HEK293T (cell line): Measurements from ENCODE around the gene HSPA4L.

Experiments
- BHLHE40 ChIP-seq: fragments of 450-650 bp; IDR thresholded peaks from 2 replicates; pipeline ENCODE4 v1.6.1; 2016; ENCODE audit warnings: mild to moderate bottlenecking, moderate library complexity, borderline replicate concordance
- CTBP1 ChIP-seq: fragments of 450-650 bp; IDR thresholded peaks from 2 replicates; pipeline ENCODE4 v1.6.1; 2016; ENCODE audit warnings: borderline replicate concordance
- FOXA1 ChIP-seq: fragments of 450-650 bp; IDR thresholded peaks from 2 replicates; pipeline ENCODE4 v1.6.1; 2016; ENCODE audit warnings: mild to moderate bottlenecking
- FOXK2 ChIP-seq: fragments of 450-650 bp; IDR thresholded peaks from 2 replicates; pipeline ENCODE4 v1.6.1; 2016; ENCODE audit warnings: mild to moderate bottlenecking
- FOXM1 ChIP-seq: fragments of 450-650 bp; IDR thresholded peaks from 2 replicates; pipeline ENCODE4 v1.6.1; 2017; ENCODE audit warnings: mild to moderate bottlenecking, borderline replicate concordance
- L3MBTL2 ChIP-seq: fragments of 450-650 bp; conservative IDR thresholded peaks from 2 replicates; pipeline ENCODE4 v1.6.1; 2016; ENCODE audit warnings: mild to moderate bottlenecking
- NFRKB ChIP-seq: fragments of 450-650 bp; IDR thresholded peaks from 2 replicates; pipeline ENCODE4 v1.6.1; 2016; ENCODE audit warnings: mild to moderate bottlenecking, moderate library complexity
- SP1 ChIP-seq: fragments of 450-650 bp; IDR thresholded peaks from 2 replicates; pipeline ENCODE4 v1.6.1; 2017
- SUZ12 ChIP-seq: fragments of 450-650 bp; IDR thresholded peaks from 2 replicates; pipeline ENCODE4 v1.6.1; 2016; ENCODE audit warnings: mild to moderate bottlenecking
- TARDBP ChIP-seq: fragments of 450-650 bp; IDR thresholded peaks from 2 replicates; pipeline ENCODE4 v1.6.1; 2016
- ZNF384 ChIP-seq: fragments of 450-650 bp; IDR thresholded peaks from 2 replicates; pipeline ENCODE4 v1.6.1; 2016

DNA sequence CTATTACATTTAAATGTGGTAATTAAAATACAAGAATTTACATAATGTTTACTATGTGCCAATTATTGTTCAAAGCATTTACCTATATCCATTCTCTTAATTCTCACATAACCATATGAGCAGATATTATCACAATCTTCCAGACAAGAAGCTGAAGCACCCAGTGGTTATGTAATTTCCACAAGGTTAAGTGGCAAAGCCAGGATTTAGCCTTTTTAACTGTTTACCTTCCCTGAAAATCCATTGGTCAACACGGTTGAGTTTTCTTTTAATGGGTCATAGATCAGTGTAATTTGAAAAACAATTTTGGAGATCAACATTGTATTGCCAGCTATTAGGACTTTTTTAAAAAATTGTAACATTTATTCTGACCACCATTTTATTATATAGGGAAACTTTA, 11.4 kb downstream of the HSPA4L start:
- no peak for TF ChIP-seq BHLHE40
- no peak for TF ChIP-seq FOXA1
- no peak for TF ChIP-seq ZNF384
- TF ChIP-seq FOXK2: no peak
- TF ChIP-seq TARDBP: no peak
- no peak for TF ChIP-seq FOXM1
- no peak for TF ChIP-seq SUZ12
- no peak for TF ChIP-seq L3MBTL2
- TF ChIP-seq SP1: no peak
- no peak for TF ChIP-seq CTBP1
- no peak for TF ChIP-seq NFRKB
